Transverse colon (tissue), 3 donors: Measurements from ENCODE around the gene DHX58.

Experiments
- EP300 ChIP-seq: sonication (generic); formaldehyde crosslinking; IDR thresholded peaks from one replicate; pipeline ENCODE4 v1.6.1; 2017; ENCODE audit warnings: antibody characterized with exemption, low read depth
- POLR2A ChIP-seq: fragments of 450-650 bp; IDR thresholded peaks from one replicate; pipeline ENCODE4 v1.6.1; 2016; ENCODE audit warnings: antibody characterized with exemption, mild to moderate bottlenecking, moderate library complexity
- TF ChIP-seq, protein P1 (sequence below), 5 experiments: fragments of 200-600 bp in 3 of 5; fragments of 450-650 bp in 2 of 5; sonication (generic) in 3 of 5; IDR thresholded peaks; 1 replicate in 2 of 5; 2 replicates in 3 of 5; pipeline ENCODE4 v1.5.1; 2016 to 2017; ENCODE audit warnings: antibody characterized with exemption in 5 of 5, inconsistent platforms in 3 of 5, mild to moderate bottlenecking in 2 of 5, moderate library complexity in 1 of 5

DNA sequence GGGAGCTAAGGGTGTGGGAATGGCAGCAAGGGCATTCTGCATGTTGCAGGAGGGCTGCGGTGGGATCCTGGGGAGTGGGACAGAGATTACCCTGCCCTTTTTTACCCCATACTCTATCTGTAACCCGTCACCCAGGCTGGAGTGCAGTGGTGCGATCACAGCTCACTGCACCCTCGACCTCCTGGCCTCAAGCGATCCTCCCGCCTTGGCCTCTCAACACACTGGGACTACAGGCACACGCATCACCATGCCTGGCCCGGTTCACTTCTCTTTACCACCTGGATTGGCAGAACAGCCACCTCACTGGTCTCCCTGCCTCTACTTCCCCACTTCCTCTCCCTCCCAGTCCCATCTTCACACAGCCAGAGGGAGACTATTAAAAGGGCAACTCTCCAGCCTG, 23.8 kb downstream of the DHX58 start:
- TF ChIP-seq POLR2A (no peak), EP300 (no peak)
- TF ChIP-seq, protein P1, sequence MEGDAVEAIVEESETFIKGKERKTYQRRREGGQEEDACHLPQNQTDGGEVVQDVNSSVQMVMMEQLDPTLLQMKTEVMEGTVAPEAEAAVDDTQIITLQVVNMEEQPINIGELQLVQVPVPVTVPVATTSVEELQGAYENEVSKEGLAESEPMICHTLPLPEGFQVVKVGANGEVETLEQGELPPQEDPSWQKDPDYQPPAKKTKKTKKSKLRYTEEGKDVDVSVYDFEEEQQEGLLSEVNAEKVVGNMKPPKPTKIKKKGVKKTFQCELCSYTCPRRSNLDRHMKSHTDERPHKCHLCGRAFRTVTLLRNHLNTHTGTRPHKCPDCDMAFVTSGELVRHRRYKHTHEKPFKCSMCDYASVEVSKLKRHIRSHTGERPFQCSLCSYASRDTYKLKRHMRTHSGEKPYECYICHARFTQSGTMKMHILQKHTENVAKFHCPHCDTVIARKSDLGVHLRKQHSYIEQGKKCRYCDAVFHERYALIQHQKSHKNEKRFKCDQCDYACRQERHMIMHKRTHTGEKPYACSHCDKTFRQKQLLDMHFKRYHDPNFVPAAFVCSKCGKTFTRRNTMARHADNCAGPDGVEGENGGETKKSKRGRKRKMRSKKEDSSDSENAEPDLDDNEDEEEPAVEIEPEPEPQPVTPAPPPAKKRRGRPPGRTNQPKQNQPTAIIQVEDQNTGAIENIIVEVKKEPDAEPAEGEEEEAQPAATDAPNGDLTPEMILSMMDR (IDR thresholded peaks at IDR 0.05), result no peak
